WTC11 (cell line): ENCODE data around the gene PLEKHM3.

Experiments
- CREB1 ChIP-seq: sonication (generic); formaldehyde crosslinking; IDR thresholded peaks from 2 replicates; pipeline ENCODE4 v1.8.0; 2023; ENCODE audit warnings: mild to moderate bottlenecking, missing genetic modification reagents
- CTCF ChIP-seq: fragments of 200-600 bp; IDR thresholded peaks from 2 replicates; pipeline ENCODE4 v1.8.0; 2022; ENCODE audit warnings: antibody characterized with exemption
- NR2C2 ChIP-seq: sonication (generic); formaldehyde crosslinking; IDR thresholded peaks from 2 replicates; pipeline ENCODE4 v1.8.0; 2022; ENCODE audit warnings: mild to moderate bottlenecking, missing genetic modification reagents
- SP1 ChIP-seq: sonication (generic); formaldehyde crosslinking; conservative IDR thresholded peaks from 2 replicates; pipeline ENCODE4 v1.8.1; 2022; ENCODE audit warnings: missing genetic modification reagents
- TF ChIP-seq, protein P1 (sequence below): sonication (generic); formaldehyde crosslinking; IDR thresholded peaks from 2 replicates; pipeline ENCODE4 v1.8.1; 2022; ENCODE audit warnings: low read depth, mild to moderate bottlenecking, moderate library complexity, missing genetic modification reagents, borderline replicate concordance
- TF ChIP-seq, protein P2 (sequence below): sonication (generic); formaldehyde crosslinking; conservative IDR thresholded peaks from 2 replicates; pipeline ENCODE4 v1.8.1; 2023; ENCODE audit warnings: mild to moderate bottlenecking, low read depth, missing genetic modification reagents, moderate library complexity
- TF ChIP-seq, protein P3 (sequence below): fragments of 250-450 bp; sonication (Bioruptor Pico); IDR thresholded peaks from 2 replicates; pipeline ENCODE4 v1.8.0; 2021; ENCODE audit warnings: mild to moderate bottlenecking
- TF ChIP-seq, protein P4 (sequence below): sonication (generic); formaldehyde crosslinking; IDR thresholded peaks from 2 replicates; pipeline ENCODE4 v1.8.0; 2022; ENCODE audit warnings: mild to moderate bottlenecking, missing genetic modification reagents

DNA sequence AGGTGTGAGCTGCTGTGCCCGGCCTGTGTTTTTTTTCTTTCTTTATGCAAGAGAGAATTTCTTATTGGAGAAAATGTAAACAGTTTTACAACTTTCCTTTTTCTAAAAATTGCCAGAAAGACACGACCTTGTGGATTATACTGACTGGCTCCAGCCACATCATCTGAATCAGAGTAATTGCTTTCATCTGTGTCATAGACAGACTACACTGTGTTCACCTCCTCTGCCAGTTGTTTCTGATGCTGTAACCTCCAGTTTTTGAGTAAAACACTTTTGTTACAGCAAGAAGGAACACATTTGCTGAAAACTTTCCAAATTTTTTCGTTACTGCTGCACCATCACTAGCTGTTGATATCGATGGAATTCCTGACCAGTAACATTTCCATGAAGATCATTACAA, 43.9 kb upstream of the PLEKHM3 start:
- TF ChIP-seq, protein P1, sequence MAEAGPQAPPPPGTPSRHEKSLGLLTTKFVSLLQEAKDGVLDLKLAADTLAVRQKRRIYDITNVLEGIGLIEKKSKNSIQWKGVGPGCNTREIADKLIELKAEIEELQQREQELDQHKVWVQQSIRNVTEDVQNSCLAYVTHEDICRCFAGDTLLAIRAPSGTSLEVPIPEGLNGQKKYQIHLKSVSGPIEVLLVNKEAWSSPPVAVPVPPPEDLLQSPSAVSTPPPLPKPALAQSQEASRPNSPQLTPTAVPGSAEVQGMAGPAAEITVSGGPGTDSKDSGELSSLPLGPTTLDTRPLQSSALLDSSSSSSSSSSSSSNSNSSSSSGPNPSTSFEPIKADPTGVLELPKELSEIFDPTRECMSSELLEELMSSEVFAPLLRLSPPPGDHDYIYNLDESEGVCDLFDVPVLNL (CRISPR knock-in tag), result no peak
- TF ChIP-seq, protein P2, sequence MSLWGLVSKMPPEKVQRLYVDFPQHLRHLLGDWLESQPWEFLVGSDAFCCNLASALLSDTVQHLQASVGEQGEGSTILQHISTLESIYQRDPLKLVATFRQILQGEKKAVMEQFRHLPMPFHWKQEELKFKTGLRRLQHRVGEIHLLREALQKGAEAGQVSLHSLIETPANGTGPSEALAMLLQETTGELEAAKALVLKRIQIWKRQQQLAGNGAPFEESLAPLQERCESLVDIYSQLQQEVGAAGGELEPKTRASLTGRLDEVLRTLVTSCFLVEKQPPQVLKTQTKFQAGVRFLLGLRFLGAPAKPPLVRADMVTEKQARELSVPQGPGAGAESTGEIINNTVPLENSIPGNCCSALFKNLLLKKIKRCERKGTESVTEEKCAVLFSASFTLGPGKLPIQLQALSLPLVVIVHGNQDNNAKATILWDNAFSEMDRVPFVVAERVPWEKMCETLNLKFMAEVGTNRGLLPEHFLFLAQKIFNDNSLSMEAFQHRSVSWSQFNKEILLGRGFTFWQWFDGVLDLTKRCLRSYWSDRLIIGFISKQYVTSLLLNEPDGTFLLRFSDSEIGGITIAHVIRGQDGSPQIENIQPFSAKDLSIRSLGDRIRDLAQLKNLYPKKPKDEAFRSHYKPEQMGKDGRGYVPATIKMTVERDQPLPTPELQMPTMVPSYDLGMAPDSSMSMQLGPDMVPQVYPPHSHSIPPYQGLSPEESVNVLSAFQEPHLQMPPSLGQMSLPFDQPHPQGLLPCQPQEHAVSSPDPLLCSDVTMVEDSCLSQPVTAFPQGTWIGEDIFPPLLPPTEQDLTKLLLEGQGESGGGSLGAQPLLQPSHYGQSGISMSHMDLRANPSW, result no peak
- no peak for TF ChIP-seq NR2C2 (CRISPR knock-in tag)
- no peak for TF ChIP-seq CREB1 (CRISPR knock-in tag)
- no peak for TF ChIP-seq CTCF
- TF ChIP-seq, protein P3, sequence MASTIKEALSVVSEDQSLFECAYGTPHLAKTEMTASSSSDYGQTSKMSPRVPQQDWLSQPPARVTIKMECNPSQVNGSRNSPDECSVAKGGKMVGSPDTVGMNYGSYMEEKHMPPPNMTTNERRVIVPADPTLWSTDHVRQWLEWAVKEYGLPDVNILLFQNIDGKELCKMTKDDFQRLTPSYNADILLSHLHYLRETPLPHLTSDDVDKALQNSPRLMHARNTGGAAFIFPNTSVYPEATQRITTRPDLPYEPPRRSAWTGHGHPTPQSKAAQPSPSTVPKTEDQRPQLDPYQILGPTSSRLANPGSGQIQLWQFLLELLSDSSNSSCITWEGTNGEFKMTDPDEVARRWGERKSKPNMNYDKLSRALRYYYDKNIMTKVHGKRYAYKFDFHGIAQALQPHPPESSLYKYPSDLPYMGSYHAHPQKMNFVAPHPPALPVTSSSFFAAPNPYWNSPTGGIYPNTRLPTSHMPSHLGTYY (CRISPR knock-in tag), result no peak
- no peak for TF ChIP-seq SP1 (CRISPR knock-in tag)
- TF ChIP-seq, protein P4, sequence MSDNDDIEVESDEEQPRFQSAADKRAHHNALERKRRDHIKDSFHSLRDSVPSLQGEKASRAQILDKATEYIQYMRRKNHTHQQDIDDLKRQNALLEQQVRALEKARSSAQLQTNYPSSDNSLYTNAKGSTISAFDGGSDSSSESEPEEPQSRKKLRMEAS, result no peak
